Measurements from ENCODE around the gene PSMD12.
"Not testable (repeated sequence)": the region's sequence is repeated elsewhere in the genome, so short reads cannot be mapped to it uniquely, and the experiment has no call there.

DNA sequence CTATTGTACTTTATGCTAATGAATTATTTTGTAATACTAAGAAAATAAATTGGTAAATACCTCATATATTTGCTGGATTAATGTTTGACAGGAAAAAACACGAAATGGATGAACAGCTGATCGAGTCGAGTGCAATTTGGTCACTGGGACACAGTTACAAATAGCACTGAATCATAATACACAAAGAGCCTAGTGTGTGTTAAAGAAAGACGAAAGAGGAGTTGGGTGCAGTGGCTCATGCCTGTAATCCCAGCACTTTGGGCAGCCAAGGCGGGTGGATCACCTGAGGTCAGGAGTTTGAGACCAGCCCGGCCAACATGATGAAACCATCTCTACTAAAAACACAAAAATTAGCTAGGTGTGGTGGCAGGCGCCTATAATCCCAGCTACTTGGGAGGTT lies 28.0 kb downstream of the PSMD12 start:
- TF ChIP-seq, protein P1, sequence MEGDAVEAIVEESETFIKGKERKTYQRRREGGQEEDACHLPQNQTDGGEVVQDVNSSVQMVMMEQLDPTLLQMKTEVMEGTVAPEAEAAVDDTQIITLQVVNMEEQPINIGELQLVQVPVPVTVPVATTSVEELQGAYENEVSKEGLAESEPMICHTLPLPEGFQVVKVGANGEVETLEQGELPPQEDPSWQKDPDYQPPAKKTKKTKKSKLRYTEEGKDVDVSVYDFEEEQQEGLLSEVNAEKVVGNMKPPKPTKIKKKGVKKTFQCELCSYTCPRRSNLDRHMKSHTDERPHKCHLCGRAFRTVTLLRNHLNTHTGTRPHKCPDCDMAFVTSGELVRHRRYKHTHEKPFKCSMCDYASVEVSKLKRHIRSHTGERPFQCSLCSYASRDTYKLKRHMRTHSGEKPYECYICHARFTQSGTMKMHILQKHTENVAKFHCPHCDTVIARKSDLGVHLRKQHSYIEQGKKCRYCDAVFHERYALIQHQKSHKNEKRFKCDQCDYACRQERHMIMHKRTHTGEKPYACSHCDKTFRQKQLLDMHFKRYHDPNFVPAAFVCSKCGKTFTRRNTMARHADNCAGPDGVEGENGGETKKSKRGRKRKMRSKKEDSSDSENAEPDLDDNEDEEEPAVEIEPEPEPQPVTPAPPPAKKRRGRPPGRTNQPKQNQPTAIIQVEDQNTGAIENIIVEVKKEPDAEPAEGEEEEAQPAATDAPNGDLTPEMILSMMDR (IDR thresholded peaks at IDR 0.05; ENCODE audit: low read depth, low read length, poor library complexity, severe bottlenecking): not testable (repeated sequence)
- not testable (repeated sequence) for TF ChIP-seq EZH2phosphoT487 (IDR thresholded peaks at IDR 0.05; ENCODE audit: borderline replicate concordance, low read length)
